Measurements from ENCODE around the gene RLN2. TPM values are rescaled to one million over a fixed set of nuclear protein-coding genes. Genes with fewer than 3 reads are reported as not detected.

RLN2 gene
- total RNA-seq, 2 donors from 2014 or later = 2.4 to 4.6 TPM

DNA sequence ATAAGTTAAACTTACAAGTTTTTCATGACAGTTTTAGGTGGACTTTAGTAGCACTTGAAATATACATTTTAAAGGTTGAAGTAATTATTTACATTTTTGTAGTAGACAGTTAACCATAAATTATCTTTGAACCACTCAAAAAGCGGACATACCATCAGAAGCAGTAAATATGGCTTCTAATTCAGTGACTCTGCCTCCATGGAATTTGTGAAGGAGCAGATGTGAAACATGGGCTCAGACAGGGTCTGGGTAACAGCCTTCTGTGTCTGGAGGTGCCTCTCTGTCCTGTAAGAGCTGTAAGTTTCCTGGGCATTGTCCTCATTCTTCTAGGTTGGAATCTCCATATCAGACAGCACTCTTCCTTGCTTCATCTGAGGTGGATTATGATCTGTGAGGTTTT, 12.4 kb downstream of the RLN2 start:
- peaks cover 29 to 50% of the 10 kb centered on the region in 2 donors for H3K36me3 Mint-ChIP-seq
- peaks cover 24 to 28% of the 10 kb centered on the region in 2 donors for H3K9me3 Mint-ChIP-seq
- DNase-seq (ENCODE audit: low spot score in 2 of 2) = no peak
- ATAC-seq = no peak
- H3K27ac Mint-ChIP-seq = no peak overlapping the region

DNA sequence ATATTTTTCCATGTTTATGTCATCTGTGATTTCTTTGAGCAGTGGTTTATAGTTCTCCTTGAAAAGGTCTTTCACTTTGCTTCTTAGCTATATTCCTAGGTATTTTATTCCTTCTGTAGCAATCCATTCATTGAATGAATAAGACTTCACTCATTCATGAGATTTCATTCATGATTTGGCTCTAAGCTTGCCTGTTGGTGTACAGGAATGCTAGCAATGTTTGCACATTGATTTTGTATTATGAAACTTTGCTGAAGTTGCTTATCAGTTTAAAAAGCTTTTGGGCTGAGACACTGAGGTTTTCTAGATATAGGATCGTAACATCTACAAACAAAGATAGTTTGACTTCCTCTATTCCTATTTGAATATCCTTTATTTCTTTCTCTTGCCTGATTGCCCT, 15.9 kb downstream of the RLN2 start:
- H3K27ac Mint-ChIP-seq = no peak overlapping the region
- DNase-seq (ENCODE audit: low spot score in 2 of 2) = no peak
- peaks cover 17 to 23% of the 10 kb centered on the region in 2 donors for H3K36me3 Mint-ChIP-seq
- peaks cover 9 to 16% of the 10 kb centered on the region in 2 donors for H3K9me3 Mint-ChIP-seq
- no peak for ATAC-seq

DNA sequence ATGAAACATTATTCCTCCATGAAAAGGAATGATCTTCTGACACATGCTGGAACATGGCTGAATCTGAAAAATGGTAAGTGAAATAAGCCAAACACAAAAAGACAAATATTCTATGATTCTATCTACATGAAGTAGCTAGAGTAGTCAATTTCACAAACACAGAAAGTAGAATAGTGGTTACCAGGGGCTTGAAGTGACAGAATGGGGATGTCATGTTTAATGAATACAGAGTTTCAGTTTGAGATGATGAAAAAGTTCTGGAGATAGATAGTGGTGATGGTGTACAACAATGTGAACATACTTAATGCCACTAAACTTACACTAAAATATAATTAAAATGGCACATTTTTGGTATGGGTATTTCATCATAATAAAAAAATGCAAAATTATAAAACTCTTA, 18.3 kb downstream of the RLN2 start:
- H3K27ac Mint-ChIP-seq = no peak overlapping the region
- peaks cover 17 to 23% of the 10 kb centered on the region in 2 donors for H3K36me3 Mint-ChIP-seq
- DNase-seq (ENCODE audit: low spot score in 2 of 2) = no peak
- no peak for ATAC-seq
- peaks cover 9 to 16% of the 10 kb centered on the region in 2 donors for H3K9me3 Mint-ChIP-seq

DNA sequence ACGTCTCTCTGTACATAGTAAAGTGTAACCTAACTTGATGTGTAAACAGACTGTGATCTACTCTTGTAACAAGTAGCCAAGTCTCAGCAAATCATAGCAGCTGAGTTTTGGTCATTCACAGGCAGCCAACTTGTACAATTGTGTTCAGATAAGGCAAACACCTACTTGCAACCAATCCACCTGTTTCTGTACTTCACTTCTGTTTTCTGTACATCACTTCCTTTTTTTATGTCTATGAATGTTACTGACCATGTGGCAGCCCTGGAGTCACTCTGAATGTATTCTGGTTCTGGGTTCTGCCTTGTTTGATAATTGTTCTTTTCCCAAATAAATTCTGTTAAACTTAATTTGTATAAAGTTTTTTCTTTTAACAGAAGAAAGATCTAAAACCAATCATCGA, 26.0 kb downstream of the RLN2 start:
- H3K27ac Mint-ChIP-seq = no peak overlapping the region
- H3K36me3 Mint-ChIP-seq = peaks cover 0 to 4% of the 10 kb centered on the region in 2 donors
- H3K9me3 Mint-ChIP-seq = peaks cover 0 to 12% of the 10 kb centered on the region in 2 donors
- ATAC-seq = no peak
- no peak for DNase-seq (ENCODE audit: low spot score in 2 of 2)

DNA sequence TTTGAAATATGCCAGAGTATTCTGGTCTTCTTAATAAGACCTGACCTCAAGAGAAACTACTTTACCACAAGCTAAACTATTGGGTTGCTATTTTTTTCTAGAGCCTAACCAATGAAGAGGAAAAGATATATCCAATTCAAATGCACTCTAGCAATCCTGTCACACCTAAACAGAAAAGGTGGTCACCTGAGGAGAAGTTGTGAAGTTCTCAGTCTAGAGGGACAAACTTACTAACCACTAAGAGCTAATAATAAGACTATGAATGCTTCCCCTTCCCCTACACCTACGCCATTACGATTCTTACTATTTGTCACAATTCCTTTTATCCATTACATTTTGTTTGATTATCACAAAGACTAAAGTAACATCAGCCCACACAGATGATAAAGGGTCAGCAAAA, 29.7 kb downstream of the RLN2 start:
- no peak for ATAC-seq
- Mint-ChIP-seq H3K27ac (no peak overlapping the region), H3K36me3 (peaks cover 0 to 4% of the 10 kb centered on the region in 2 donors), H3K9me3 (peaks cover 0 to 12% of the 10 kb centered on the region in 2 donors)
- DNase-seq (ENCODE audit: low spot score in 2 of 2) = no peak

DNA sequence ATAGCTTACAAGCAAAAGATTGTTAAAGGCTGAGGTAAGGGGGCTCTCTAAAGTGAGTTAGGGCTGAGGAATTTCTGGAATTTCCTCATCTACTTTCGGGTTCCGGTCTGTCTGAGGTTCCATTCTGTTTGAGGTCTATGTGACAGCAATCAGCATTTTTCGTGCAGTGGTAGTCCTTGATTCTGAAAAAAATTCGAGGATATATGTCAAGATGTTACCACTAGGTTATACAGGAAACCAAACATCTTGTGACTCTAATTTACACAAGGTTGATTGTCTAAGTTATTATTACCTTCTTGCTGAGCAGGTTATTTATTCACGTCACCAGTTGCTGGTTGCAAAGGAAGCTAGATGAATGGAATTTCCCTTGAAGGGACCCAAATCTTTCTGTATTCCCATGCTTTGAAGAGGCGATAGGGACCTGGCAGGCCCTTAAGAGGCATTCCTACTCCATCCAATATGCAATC, 35.2 kb downstream of the RLN2 start:
- DNase-seq (ENCODE audit: low spot score in 2 of 2) = no peak
- Mint-ChIP-seq H3K36me3 (no peaks in the 10 kb centered on the region), H3K9me3 (no peaks in the 10 kb centered on the region), H3K27ac (no peak overlapping the region)
- ATAC-seq = no peak

DNA sequence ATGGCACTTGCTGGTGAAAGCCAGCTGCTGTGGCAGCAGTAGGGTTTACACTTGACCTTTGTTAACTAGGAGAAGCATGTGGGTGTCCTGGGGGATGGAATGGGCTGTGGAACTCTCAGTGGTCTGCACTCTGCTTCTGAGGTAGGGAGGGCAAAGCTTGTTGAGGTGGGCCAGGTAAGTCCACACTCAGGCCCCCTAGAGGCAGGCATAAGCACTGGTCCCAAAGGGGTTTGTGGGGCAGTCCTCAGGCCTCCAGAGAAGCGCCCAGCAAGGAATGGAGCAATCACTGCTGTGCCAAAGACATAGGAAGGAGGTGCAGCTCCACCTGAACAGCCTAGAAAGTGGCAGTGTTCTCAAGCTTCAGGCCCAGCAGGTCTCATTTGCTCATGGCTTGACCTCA, 38.6 kb downstream of the RLN2 start:
- no peak for ATAC-seq
- no peaks in the 10 kb centered on the region for H3K9me3 Mint-ChIP-seq

DNA sequence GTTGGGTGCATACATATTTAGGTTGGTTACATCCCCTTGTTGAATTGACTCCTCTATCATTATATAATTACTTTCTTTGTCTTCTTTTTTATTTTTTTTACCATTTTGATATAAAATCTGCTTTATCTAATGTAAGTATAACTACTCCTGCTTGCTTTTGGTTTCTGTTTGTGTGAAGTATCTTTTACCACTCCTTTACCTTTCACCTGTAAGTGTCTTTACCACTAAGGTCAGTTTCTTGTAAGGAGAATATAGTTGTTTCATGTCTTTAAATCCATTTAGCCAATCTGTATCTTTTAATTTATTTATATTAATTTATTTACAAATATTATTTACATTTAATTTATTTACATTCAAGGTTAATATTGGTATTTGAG, 40.3 kb downstream of the RLN2 start:
- peak in 1 of 2 donors; percentile 28 for ATAC-seq
- Mint-ChIP-seq H3K9me3 (no peaks in the 10 kb centered on the region), H3K36me3 (no peaks in the 10 kb centered on the region), H3K27ac (no peak overlapping the region)
- no peak for DNase-seq (ENCODE audit: low spot score in 2 of 2)

More for the DNA sequence above, 38.6 kb downstream of the RLN2 start:
- Mint-ChIP-seq H3K36me3 (no peaks in the 10 kb centered on the region), H3K27ac (no peak overlapping the region)
- DNase-seq (ENCODE audit: low spot score in 2 of 2) = no peak

DNA sequence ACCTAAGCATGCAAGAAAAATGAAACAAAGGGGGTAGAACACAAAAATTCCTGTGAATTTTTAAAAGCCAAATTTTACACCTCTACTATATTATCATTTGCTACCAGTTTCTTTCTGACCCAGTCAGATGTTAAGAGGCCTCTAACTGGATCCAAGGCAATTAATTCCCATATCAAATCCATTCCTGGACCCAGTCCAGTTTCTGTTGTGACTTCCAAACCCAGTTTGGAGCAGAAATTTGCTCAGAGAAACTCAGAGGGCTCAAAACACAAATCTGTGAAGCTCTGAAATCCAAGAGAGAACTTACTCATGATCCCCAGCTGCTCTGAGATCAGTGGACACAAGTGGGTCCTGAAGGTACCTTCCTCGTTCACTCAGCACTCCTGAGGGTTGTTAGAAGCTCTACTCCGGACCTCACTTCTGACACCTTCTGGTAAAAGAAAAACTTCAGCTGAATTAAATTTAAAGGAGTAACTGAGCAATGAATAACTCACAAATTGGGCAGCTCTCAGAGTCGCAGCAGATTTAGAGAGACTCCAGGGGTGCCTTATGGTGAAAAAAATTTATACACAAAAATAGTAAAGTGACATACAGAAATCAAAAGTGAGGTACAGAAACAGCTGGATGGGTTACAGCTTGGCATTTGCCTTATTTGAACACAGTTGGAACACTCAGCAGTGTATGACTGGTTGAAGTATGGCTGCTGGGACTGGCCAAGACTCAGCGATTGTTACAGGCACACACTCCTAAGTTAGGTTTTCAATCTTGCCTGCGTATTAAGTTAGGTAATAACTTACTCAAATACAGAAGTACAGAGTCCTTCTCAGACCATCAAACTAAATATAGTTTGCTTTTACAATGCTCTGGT, 40.9 kb downstream of the RLN2 start:
- DNase-seq (ENCODE audit: low spot score in 2 of 2) (no peak), ATAC-seq (peak in 1 of 2 donors; percentile 54)
- no peaks in the 10 kb centered on the region for H3K9me3 Mint-ChIP-seq

More for the DNA sequence above, 40.9 kb downstream of the RLN2 start:
- Mint-ChIP-seq H3K27ac (peak overlapping the region in 1 of 2 donors; percentile 10), H3K36me3 (no peaks in the 10 kb centered on the region)

Other genes with a start within 250 kb of the RLN2 start
- not detected for gene INSL6, start 119.1 kb downstream of the RLN2 start, total RNA-seq
- gene INSL4, start 73.3 kb downstream of the RLN2 start, total RNA-seq = not detected
- 1 to 10 TPM; 1.7 to 2.5 TPM for gene RLN1, start 35.2 kb upstream of the RLN2 start, total RNA-seq
- gene PLGRKT, start 133.2 kb upstream of the RLN2 start, total RNA-seq = 10 to 100 TPM; 30.3 to 48.5 TPM
- 10 to 100 TPM; 34.5 to 65.5 TPM for gene CD274, start 145.8 kb upstream of the RLN2 start, total RNA-seq
- under 1 TPM; 0.19 to 0.87 TPM for gene PDCD1LG2, start 205.8 kb upstream of the RLN2 start, total RNA-seq

Data from activated naive CD4-positive, alpha-beta T cell treated with anti-CD3 and anti-CD28 coated beads, Interleukin-2, amount 50 U/mL, for 72 hours (primary cell).